Stimulated activated naive CD4-positive, alpha-beta T cell (primary cell): ENCODE data around the gene SMIM11.
"Not testable (repeated sequence)": the region's sequence is repeated elsewhere in the genome, so short reads cannot be mapped to it uniquely, and the experiment has no call there.

ENCODE experiments used
- DNase-seq, 6 experiments: peaks; one replicate each; lab custom pipeline; 2025; lab: John Stamatoyannopoulos, UW

SMIM11 gene

DNA sequence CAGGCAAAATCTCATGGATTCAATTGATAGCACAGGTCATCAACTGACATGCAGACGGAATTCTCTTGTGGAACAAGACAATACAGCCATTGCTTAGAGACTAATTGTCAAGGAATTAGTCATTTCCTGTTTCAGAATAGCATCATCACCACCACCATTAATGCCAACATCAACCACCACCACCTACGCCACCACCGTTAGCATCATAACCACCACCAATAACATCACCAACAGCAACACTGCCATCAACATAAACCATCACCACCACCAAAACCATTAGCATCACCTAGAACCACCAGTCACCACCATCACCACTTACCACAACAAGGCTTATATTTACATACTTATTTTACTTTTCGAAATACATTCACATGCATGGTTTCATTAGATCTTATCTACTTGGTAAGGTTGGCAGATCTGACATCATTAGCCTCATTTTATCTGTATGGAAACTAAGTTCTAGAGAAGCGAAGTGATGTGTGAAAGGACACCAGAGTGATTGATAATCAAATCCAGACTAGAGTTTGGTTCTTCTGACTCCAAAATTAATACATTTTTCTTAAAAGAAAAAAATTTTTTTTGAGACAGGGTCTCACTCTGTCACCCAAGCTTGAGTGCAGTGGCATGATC lies 42.3 kb downstream of the SMIM11 start:
- not testable (repeated sequence) for DNase-seq

DNA sequence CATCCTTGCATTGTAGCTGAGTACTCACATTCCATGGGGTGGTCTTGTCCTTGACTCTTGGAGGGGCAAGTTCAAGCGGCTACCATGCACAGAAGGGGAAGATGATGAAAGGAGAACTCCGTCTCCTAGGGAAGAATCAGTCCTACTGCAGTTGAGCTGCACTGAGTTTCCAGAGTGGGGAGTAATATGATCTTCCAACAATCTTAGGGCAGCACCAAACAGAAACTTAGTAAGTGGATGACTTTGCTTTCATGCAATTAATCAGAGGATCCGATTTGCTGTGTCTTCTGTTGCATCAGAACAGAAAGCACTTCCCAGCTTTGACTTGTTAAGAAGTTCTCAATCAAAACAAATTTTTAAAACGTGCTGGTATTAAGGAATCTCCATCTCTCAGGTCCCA lies 48.5 kb downstream of the SMIM11 start, which contains the start of gene SMIM34:
Gene SMIM34, minus strand, starts transcription at position 147 of the 400 bp plus-strand sequence. Its CDS starts 112 bp downstream, at position 35.
- not testable (repeated sequence) for DNase-seq

DNA sequence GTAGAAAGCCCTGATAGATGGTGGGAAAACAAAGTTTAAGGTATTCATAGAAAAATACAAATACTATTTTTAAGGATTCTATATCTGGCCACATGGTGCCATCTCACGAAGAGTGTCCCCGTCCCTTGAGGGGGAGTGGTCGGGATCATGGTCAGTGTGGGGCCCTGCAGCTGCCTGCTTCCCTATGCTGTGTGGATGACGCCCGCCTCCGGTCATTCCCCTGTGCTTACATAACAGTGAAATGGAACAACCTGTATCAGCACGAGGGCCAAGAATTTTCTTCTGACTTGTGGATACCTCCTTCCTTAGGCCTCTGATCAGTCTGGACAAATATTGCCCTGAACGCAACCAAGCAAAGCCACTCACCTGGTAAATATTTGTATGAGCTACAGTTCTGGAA lies 52.0 kb downstream of the SMIM11 start:
- DNase-seq = not testable (repeated sequence)

DNA sequence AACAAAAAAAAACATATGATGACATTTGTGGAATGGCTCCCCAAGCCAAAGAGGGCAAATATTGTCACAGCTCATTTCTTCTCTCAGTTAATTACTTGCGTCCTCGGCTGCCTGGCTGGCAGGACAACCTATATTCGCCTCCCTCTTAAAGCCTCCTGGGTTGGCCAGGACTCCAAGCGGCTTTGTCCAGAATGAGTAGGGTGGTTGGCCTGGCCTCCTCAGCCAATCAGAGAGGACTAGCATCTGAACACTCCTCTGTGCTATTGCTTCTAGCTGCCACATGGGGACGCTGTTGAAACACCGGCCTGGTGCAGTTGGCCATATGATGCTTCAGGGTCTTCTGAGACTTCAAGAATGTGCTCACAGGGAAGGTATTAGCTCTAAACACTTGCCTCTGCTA lies 53.1 kb downstream of the SMIM11 start:
- DNase-seq = not testable (repeated sequence)

DNA sequence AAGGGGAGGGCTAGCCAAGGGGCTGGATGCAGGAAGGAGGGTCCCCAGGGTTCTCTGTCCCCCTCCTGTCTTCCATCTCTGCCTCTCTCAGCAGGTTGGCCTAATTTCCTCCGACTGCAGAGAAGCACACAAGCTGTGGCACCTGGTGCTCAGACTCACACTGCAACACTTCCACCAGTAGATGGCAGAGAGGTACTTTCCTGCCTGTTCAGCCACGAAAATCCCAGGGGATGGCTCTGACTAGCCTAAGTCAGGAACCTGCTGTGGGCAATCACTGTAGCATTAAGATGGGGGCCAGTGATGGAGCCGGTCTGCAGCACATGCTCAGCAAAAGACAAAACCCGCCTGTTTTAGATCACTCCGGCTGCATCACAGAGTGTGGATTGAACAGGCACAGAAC lies 54.4 kb downstream of the SMIM11 start:
- DNase-seq = not testable (repeated sequence)
